K562 (cell line): Measurements from ENCODE around the gene PLEKHA8. TPM values are rescaled to one million over a fixed set of nuclear protein-coding genes. Genes with fewer than 3 reads are reported as not detected.

Experiments
- CEBPB ChIP-seq: fragments of 450-650 bp; IDR thresholded peaks from 2 replicates; pipeline ENCODE4 v1.6.1; 2016; ENCODE audit warnings: missing genetic modification characterization, missing compliant biosample characterization
- CREB5 ChIP-seq: fragments of 250-450 bp; sonication (Bioruptor Pico); IDR thresholded peaks from 2 replicates; pipeline ENCODE4 v1.5.0; 2020; ENCODE audit warnings: mild to moderate bottlenecking
- E2F8 ChIP-seq: fragments of 450-650 bp; IDR thresholded peaks from 2 replicates; pipeline ENCODE4 v1.7.1; 2018; ENCODE audit warnings: mild to moderate bottlenecking, low read depth; ENCODE audit not compliant: partially characterized antibody
- HCFC1 ChIP-seq: IDR thresholded peaks from 2 replicates; pipeline ENCODE4 v1.6.1; 2012; ENCODE audit warnings: low read depth, low read length, improper control_type of control experiment
- KAT2B ChIP-seq: IDR thresholded peaks from one replicate; pipeline ENCODE4 v1.6.1; 2012; ENCODE audit warnings: low read depth, mild to moderate bottlenecking, control low read depth, inconsistent platforms, low read length, moderate library complexity
- PRDM10 ChIP-seq: fragments of 450-650 bp; IDR thresholded peaks from 2 replicates; pipeline ENCODE4 v1.6.1; 2018; ENCODE audit not compliant: partially characterized antibody
- RERE ChIP-seq: sonication (generic); formaldehyde crosslinking; IDR thresholded peaks from 2 replicates; pipeline ENCODE4 v1.8.0; 2023; ENCODE audit warnings: missing genetic modification reagents, mild to moderate bottlenecking, borderline replicate concordance
- TRIM25 ChIP-seq: fragments of 450-650 bp; IDR thresholded peaks from 2 replicates; pipeline ENCODE4 v1.7.0; 2016; ENCODE audit warnings: borderline replicate concordance
- ZNF511 ChIP-seq: sonication (generic); formaldehyde crosslinking; IDR thresholded peaks from 2 replicates; pipeline ENCODE4 v1.8.0; 2022; ENCODE audit warnings: mild to moderate bottlenecking, missing genetic modification reagents
- ZNF584 ChIP-seq: fragments of 200-800 bp; sonication (Bioruptor generic); IDR thresholded peaks from 2 replicates; pipeline ENCODE4 v1.6.1; 2016; ENCODE audit warnings: low read depth, mild to moderate bottlenecking, missing genetic modification characterization, missing compliant biosample characterization
- polyA plus RNA-seq, 8 experiments: library from polyadenylated mRNA; depleted of rRNA in 4 of 8; stranded (reverse) in 5 of 8; unstranded in 3 of 8; fragments of >200 nt; fragmentation: Nextera tagmentation in 2 of 8; fragmentation: Illumina TruSeq in 1 of 8; extraction: Ambion mirVana in 2 of 8; extraction: Trizol in 1 of 8; gene quantifications; 2 replicates each; pipeline versions ENCODE4 v1.2.1 to v1.2.3, GENCODE V29; 2011 to 2014; ENCODE audit warnings: inconsistent platforms in 1 of 8, missing spikeins in 1 of 8
- total RNA-seq, 7 experiments: library from RNA; depleted of rRNA in 6 of 7; stranded (reverse); fragments of >200 nt in 6 of 7; fragmentation: Illumina TruSeq in 2 of 7; extraction: Trizol in 2 of 7; gene quantifications; 2 replicates each; pipeline versions ENCODE4 v1.2.1 to v1.2.3, GENCODE V29; 2011 to 2021; ENCODE audit warnings: low replicate concordance in 1 of 7

The PLEKHA8 gene
- total and polyA plus RNA-seq, 9 of the 15 experiments (the other 6 are each of a cell fraction or from before 2014, with no cell fraction given) = 3.2 to 16.3 (median 11.8) TPM

GRCh38 chr7:30163231-30163894 lies 135.2 kb downstream of the PLEKHA8 start (continued):
- TF ChIP-seq RERE (CRISPR knock-in tag) (no peak), KAT2B (no peak), HCFC1 (no peak), CEBPB (tag) (no peak), ZNF511 (CRISPR knock-in tag) (no peak), CREB5 (CRISPR knock-in tag) (no peak), PRDM10 (no peak), ZNF584 (CRISPR knock-in tag) (no peak), TRIM25 (no peak), E2F8 (no peak)
